Smooth muscle cell (in vitro differentiated cells): ENCODE data around the gene ZBTB48. TPM values are rescaled to one million over a fixed set of nuclear protein-coding genes. Genes with fewer than 3 reads are reported as not detected.

ENCODE experiments used
- DNase-seq: peaks from one replicate; lab custom pipeline; 2025; ENCODE audit not compliant: unreplicated experiment; lab: John Stamatoyannopoulos, UW
- H2AFZ ChIP-seq: fragments of 200-600 bp; sonication (generic); 2 replicates; pipeline ENCODE4 v1.6.0; 2016; ENCODE audit warnings: antibody characterized with exemption, low read depth, mild to moderate bottlenecking
- H3F3A ChIP-seq: fragments of 200-600 bp; sonication (generic); 2 replicates; pipeline ENCODE4 v1.6.0; 2017; ENCODE audit warnings: antibody characterized with exemption, low read depth
- H3K27ac ChIP-seq: fragments of 200-600 bp; sonication (generic); 2 replicates; pipeline ENCODE4 v1.5.1; 2016; ENCODE audit warnings: low read depth, mild to moderate bottlenecking
- H3K27me3 ChIP-seq: fragments of 200-600 bp; sonication (generic); 2 replicates; pipeline ENCODE4 v1.6.1; 2016; ENCODE audit warnings: low read depth, mild to moderate bottlenecking
- H3K36me3 ChIP-seq: fragments of 200-600 bp; sonication (generic); 2 replicates; pipeline ENCODE4 v1.5.1; 2016; ENCODE audit warnings: low read depth
- H3K4me1 ChIP-seq: fragments of 200-600 bp; sonication (generic); 2 replicates; pipeline ENCODE4 v1.5.1; 2016; ENCODE audit warnings: low read depth
- H3K4me2 ChIP-seq: fragments of 200-600 bp; sonication (generic); 2 replicates; pipeline ENCODE4 v1.6.0; 2016; ENCODE audit warnings: mild to moderate bottlenecking
- H3K4me3 ChIP-seq: fragments of 200-600 bp; sonication (generic); 2 replicates; pipeline ENCODE4 v1.5.1; 2016; ENCODE audit warnings: mild to moderate bottlenecking
- H3K79me2 ChIP-seq: fragments of 200-600 bp; sonication (generic); 2 replicates; pipeline ENCODE4 v1.6.0; 2016; ENCODE audit warnings: low read depth, mild to moderate bottlenecking
- H3K9ac ChIP-seq: fragments of 200-600 bp; sonication (generic); 2 replicates; pipeline ENCODE4 v1.6.0; 2016; ENCODE audit warnings: low read depth
- H3K9me3 ChIP-seq: fragments of 200-600 bp; sonication (generic); replicated peaks from 2 replicates; pipeline ENCODE4 v1.5.1; 2016; ENCODE audit warnings: low read depth
- H4K20me1 ChIP-seq: fragments of 200-600 bp; sonication (generic); 2 replicates; pipeline ENCODE4 v1.6.0; 2016; ENCODE audit warnings: low read depth
- CTCF ChIP-seq: fragments of 200-600 bp; sonication (generic); IDR thresholded peaks from 2 replicates; pipeline ENCODE4 v1.5.1; 2017; ENCODE audit warnings: borderline replicate concordance, mild to moderate bottlenecking, antibody characterized with exemption; ENCODE audit not compliant: insufficient read depth, poor library complexity, severe bottlenecking
- WGBS: methylation state at CpG from one replicate; pipeline ENCODE4 v1.1.7; 2016; ENCODE audit warnings: low lambda C conversion rate; 5-methylcytosine and 5-hydroxymethylcytosine counted together
- polyA plus RNA-seq: library from polyadenylated mRNA; unstranded; fragments of >200 nt; fragmentation: Nextera tagmentation; extraction: Ambion mirVana; gene quantifications from 2 replicates; pipeline ENCODE4 v1.2.1, GENCODE V29; 2016
- total RNA-seq: library from RNA; depleted of rRNA; stranded (reverse); fragments of >200 nt; gene quantifications from 2 replicates; pipeline ENCODE4 v1.2.3, GENCODE V29; 2014

ZBTB48 gene
- total and polyA plus RNA-seq, 2 experiments from 2014 or later, result 9.7 to 16.3 TPM

GRCh38 chr1:6623269-6623965 lies 43.6 kb downstream of the ZBTB48 start:
- TF ChIP-seq CTCF, result no peak
- H4K20me1 ChIP-seq, result peaks cover 74% of the 10 kb centered on the region
- no peak overlapping the region for H2AFZ ChIP-seq
- H3K27ac ChIP-seq, result peak overlapping the region; percentile 61
- H3K27me3 ChIP-seq, result no peaks in the 10 kb centered on the region
- peaks cover 63% of the 10 kb centered on the region for H3K79me2 ChIP-seq
- H3K4me2 ChIP-seq, result no peak overlapping the region
- peaks cover 11% of the 10 kb centered on the region for H3F3A ChIP-seq
- H3K4me3 ChIP-seq, result no peak overlapping the region
- WGBS, result 77% methylated on average over 14 of the region's 14 CpGs
- H3K9me3 ChIP-seq, result no peaks in the 10 kb centered on the region
- H3K4me1 ChIP-seq, result peaks cover 8% of the 10 kb centered on the region
- H3K36me3 ChIP-seq, result no peaks in the 10 kb centered on the region
- H3K9ac ChIP-seq, result peak overlapping the region; percentile 25
- no peak for DNase-seq

GRCh38 chr1:6624710-6625583 lies 45.2 kb downstream of the ZBTB48 start, which contains the start of gene THAP3:
THAP3 (plus strand) TSS chr1:6624868; CDS start chr1:6625219, 351 bp downstream.
- no peak for TF ChIP-seq CTCF
- H3K27me3 ChIP-seq, result no peaks in the 10 kb centered on the region
- H3K9ac ChIP-seq, result peak within 1 kb of the TSS; percentile 67
- peaks cover 11% of the 10 kb centered on the region for H3F3A ChIP-seq
- peak; percentile 81 for DNase-seq
- peak within 1 kb of the TSS; percentile 63 for H3K4me3 ChIP-seq
- H2AFZ ChIP-seq, result peak within 1 kb of the TSS; percentile 63
- peaks cover 52% of the 10 kb centered on the region for H3K79me2 ChIP-seq
- peaks cover 8% of the 10 kb centered on the region for H3K4me1 ChIP-seq
- H3K36me3 ChIP-seq, result no peaks in the 10 kb centered on the region
- WGBS, result 3% methylated on average over 44 of the region's 73 CpGs
- peaks cover 60% of the 10 kb centered on the region for H4K20me1 ChIP-seq
- H3K9me3 ChIP-seq, result no peaks in the 10 kb centered on the region
- H3K27ac ChIP-seq, result peak within 1 kb of the TSS; percentile 61
- peak within 1 kb of the TSS; percentile 82 for H3K4me2 ChIP-seq

GRCh38 chr1:6625584-6626149 lies 45.9 kb downstream of the ZBTB48 start:
- peaks cover 8% of the 10 kb centered on the region for H3K4me1 ChIP-seq
- no peak for TF ChIP-seq CTCF
- H3K27ac ChIP-seq, result peak overlapping the region; percentile 1
- H3K9ac ChIP-seq, result peak overlapping the region; percentile 67
- H3K4me3 ChIP-seq, result peak overlapping the region; percentile 63
- 18% methylated on average over 27 of the region's 32 CpGs for WGBS
- H3K4me2 ChIP-seq, result peak overlapping the region; percentile 82
- no peaks in the 10 kb centered on the region for H3K27me3 ChIP-seq
- DNase-seq, result no peak
- H4K20me1 ChIP-seq, result peaks cover 54% of the 10 kb centered on the region
- peaks cover 11% of the 10 kb centered on the region for H3F3A ChIP-seq
- peak overlapping the region; percentile 63 for H2AFZ ChIP-seq
- H3K79me2 ChIP-seq, result peaks cover 45% of the 10 kb centered on the region
- H3K9me3 ChIP-seq, result no peaks in the 10 kb centered on the region
- no peaks in the 10 kb centered on the region for H3K36me3 ChIP-seq
